ENCODE data around the gene APMAP.
"Not testable (repeated sequence)": the region's sequence is repeated elsewhere in the genome, so short reads cannot be mapped to it uniquely, and the experiment has no call there.

Gene APMAP

DNA sequence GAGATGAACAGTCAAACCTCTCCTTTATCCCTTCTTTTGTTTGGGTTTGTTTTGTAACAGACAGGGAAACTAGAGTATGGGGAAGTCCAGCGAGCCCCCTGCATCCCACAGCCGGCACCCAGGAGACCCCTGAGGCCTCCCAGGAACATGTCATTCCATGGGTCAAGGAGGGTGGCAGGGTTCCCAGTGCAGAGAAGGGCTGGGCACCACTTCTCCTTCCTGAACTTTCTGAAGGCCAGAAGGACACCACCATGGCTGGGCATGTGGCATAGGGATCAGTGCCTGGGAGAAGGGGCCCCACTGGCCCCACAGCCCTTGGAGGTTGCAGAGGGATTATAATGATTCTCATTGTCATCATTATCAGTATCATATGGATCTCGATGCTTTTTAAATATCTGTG lies 57.4 kb downstream of the APMAP start:
- DNase-seq (ENCODE audit: low read depth in 1 of 2, low spot score in 1 of 2), result no peak

DNA sequence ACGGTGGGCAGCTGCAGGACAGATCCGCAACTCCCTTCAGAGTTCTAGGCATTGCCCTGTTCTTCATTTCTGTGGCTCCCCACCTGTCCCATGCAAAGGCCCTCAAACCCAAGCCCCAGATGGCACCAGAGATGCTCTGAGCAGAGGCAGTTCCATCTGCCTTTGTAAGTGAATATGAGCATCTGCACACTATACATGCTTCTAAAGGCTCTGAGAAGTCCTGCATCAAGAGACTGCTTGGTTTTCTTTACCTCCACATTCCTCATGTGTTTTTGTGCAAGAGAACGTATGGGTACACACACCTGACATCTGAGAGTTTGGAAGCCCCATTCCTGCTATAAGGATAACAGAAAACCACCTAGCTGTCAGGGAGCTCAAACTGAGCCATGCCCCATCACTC lies 57.8 kb downstream of the APMAP start:
- no peak for DNase-seq (ENCODE audit: low read depth in 1 of 2, low spot score in 1 of 2)

DNA sequence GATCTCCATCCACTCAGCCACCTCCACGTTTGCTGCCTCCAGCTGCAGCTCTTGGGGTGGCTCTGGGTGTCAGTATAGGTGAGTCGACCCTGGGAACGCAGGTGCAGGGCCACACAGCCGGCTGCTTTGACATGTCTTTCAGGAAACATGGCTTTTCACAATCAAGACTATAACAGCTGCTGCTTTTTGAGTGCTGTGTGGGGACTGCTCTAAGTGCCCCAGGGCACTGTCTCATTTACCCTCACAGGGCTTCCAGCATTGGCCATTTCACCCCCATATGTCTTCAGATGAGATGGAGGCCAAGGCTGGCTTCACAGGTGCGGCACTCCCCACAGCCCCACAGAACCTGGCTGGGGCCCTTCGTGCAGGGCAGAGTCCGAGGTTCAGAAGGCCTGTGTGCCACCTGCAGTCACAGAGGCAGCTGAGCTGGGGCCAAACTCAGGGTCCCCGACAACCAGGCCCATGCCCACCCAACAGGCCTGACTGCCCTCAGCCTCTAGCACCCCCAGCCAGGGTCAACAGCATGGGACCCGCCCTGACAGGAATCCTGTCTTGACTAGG lies 58.4 kb downstream of the APMAP start:
- DNase-seq (ENCODE audit: low read depth in 1 of 2, low spot score in 1 of 2), result no peak

GRCh38 chr20:24933266-24933908 lies 59.2 kb downstream of the APMAP start:
- no peak for DNase-seq (ENCODE audit: low read depth in 1 of 2, low spot score in 1 of 2)

DNA sequence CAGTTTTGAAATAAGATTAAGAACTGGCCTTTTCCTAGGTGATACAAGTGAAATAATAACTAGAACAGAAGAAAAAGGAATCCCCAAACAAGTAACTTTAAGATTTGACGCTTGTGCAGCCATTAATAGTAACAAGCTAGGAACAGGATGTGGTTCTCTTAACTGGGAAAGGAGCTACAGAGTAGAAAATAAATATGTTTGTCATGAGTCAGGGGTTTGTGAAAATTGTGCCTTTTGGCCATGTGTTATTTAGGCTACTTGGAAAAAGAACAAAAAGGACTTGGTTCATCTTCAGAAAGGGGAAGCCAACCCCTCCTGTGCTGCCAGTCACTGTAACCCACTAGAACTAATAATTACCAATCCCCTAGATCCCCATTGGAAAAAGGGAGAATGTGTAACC lies 60.7 kb downstream of the APMAP start:
- DNase-seq (ENCODE audit: low read depth in 1 of 2, low spot score in 1 of 2), result not testable (repeated sequence)

DNA sequence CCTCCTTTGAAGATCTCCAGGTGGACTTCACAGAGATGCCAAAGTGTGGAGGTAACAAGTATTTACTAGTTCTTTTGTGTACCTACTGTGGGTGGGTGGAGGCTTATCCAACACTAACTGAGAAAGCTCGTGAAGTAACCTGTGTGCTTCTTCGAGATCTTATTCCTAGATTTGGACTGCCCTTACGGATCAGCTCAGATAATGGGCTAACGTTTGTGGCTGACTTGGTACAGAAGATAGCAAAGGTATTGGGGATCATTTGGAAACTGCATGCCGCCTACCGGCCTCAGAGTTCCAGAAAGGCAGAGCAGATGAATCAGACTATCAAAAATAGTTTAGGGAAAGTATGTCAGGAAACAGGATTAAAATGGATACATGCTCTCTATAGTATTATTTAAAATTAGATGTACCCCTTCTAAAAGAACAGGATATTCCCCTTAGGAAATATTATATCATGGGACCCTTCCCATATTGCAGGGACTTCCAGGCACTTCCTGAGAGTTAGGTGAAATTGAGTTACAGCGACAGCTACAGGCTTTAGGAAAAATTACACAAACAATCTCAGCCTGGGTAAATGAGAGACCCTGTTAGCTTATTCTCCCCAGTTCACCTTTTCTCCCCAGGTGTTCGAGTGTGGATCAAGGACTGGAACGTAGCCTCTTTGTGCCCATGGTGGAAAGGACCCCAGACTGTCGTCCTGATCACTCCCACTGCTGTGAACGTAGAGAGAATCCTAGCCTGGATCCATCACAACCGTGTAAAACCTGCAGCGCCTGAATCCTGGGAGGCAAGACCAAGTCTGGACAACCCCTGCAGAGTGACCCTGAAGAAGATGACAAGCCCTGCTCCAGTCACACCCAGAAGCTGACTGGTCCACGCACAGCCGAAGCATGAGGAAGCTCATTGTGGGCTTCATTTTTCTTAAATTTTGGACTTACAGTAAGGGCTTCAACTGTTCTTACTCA lies 61.5 kb downstream of the APMAP start:
- not testable (repeated sequence) for DNase-seq (ENCODE audit: low read depth in 1 of 2, low spot score in 1 of 2)

DNA sequence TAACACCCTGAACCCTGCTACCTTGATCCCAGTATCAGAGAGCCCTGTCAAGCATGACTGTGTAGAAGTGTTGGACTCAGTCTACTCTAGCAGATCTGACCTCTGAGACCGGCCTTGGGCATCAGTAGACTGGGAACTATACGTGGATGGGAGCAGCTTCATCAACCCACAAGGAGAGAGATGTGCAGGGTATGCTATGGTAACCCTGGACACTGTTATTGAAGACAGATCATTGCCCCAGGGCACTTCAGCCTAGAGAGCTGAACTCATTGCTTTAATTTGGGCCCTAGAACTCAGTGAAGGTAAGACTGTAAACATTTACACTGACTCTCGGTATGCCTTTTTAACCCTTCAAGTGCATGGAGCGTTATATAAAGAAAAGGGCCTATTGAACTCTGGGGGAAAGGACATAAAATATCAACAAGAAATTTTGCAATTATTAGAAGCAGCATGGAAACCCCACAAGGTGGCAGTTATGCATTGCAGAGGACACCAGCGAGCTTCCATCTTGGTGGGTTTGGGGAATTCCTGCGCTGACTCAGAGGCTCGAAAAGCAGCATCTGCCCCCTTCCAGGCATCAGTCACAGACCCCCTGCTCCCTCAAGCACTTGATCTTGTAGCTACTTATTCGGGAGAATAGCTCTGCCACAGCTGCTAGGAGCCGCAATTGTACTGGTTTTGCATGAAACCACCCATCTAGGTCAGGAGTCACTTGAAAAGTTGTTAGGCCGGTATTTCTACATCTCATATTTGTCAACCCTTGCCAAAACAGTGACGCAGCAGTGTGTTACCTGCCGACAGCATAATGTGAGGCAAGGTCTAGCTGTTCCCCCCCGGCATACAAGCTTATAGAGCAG lies 62.5 kb downstream of the APMAP start:
- not testable (repeated sequence) for DNase-seq (ENCODE audit: low read depth in 1 of 2, low spot score in 1 of 2)

GRCh38 chr20:24929259-24929658 lies 63.3 kb downstream of the APMAP start:
- not testable (repeated sequence) for DNase-seq (ENCODE audit: low read depth in 1 of 2, low spot score in 1 of 2)

DNA sequence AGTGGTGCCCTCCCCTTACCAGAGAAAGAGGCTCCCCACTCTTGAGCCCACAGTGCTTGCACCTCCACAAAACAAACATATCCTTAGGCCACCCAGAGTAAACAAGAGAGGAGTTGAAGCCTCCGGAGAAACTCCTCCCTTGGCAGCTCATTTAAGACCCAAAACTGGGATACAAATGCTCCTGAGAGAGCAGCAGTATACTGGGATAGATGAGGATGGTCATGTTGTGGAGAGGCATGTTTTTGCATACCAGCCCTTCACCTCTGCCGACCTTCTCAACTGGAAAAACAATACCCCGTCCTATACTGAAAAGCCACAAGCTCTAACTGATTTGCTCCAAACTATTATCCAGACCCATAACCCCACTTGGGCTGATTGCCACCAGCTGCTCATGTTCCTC lies 71.8 kb downstream of the APMAP start:
- DNase-seq (ENCODE audit: low read depth in 1 of 2, low spot score in 1 of 2), result not testable (repeated sequence)

DNA sequence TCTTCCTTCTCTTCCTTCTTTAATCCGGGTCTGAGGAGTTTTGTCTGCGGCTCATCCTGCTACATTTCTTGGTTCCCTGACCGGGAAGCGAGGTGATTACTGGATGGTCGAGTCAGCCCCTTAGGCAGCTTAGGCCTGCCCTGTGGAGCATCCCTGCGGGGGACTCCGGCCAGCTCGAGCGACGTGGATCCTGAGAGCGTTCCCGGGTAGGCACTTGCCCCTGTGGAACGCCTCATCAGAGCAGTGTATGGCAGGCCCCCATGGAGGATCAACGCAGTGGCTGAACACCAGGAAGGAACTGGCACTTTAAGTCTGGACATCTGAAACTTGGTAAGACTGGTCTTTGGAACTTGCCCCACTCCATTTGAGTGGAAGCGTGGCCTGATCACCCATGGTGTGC lies 72.9 kb downstream of the APMAP start:
- not testable (repeated sequence) for DNase-seq (ENCODE audit: low read depth in 1 of 2, low spot score in 1 of 2)

DNA sequence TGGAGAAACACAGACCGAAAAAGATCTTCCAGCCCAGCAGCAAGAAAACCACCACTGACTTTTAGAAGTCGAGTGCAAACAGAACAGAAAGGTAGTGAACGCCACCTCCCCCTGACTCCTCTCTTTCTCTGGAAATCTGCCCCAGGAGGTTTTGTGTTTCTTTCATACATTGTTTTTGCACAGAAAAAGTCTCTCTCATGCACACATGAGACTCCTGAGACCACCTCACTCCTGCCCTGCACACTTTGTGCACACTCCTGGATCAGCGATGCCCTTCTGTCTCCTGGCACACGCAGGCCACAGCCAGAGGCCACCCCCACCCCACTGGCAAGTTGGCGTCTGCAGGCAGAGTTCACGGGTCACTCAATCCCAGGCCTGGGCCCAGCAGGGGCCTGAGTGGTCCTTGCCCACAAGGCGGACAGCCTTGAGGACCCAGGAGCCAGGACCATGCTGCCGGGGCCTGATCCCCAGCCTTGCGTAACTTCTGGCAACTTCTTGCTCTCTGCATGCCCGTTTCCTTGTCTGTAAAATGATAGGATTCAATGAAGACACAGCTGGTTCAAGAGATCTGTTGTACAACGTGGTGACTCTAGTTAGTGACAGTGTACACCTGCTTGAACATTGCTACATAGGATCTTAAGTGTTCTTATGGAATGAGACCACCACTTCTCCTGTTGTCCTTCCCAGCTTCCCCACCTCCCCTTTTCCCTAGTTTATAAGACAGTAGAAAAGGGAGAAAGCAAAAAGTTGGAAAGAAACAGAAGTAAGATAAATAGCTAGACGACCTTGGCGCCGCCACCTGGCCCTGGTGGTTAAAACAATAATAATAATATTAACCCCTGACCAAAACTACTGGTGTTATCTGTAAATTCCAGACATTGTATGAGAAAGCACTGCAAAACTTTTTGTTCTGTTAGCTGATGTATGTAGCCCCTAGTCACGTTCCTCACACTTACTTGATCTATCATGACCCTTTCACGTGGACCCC lies 73.7 kb downstream of the APMAP start:
- DNase-seq (ENCODE audit: low read depth in 1 of 2, low spot score in 1 of 2), result no peak

- DNase-seq (ENCODE audit: low read depth in 1 of 2, low spot score in 1 of 2), result peak in 1 of 2 donors; percentile 8
Measured at GRCh38 chr20:24917797-24918578, 74.6 kb downstream of the APMAP start.

DNA sequence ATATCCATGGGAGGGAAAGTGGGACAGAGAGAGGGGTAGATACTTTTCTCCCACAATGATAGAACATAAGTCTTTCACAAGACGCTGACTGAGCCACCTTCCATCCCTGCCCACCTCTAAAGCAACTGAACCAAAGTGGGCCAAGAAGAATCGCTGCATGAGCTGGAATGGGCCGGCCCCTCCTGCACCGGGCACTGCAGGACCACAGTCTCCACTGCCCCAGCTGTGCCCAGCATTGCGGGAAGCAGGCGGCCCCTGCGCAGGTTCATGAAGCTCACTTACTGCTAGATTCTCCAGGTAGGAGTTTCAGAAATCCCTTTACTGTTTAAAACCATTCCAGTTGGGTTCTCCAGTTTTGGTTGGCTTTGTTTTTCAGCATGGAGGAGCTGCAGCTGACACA lies 75.5 kb downstream of the APMAP start:
- DNase-seq (ENCODE audit: low read depth in 1 of 2, low spot score in 1 of 2), result no peak

DNA sequence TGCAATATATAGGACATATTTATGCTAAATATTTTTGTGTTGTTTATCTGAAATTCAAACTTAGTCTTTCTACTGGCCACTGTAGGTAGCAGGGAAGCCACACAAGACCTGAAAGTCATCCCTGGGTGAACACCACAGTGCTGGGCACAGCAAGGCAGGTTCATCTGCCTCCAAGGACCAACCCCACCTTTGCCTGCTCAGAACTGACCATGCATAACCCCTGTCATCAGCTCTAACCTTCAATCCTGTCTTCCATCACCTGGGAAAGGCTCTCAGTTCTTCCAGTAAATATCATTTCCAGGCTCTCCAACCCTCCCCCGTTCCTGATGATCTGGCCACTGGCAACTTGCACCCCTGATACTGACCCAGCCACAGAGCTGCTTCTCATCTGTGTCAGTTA lies 76.1 kb downstream of the APMAP start:
- no peak for DNase-seq (ENCODE audit: low read depth in 1 of 2, low spot score in 1 of 2)

GRCh38 chr20:24915892-24916291 lies 76.7 kb downstream of the APMAP start:
- DNase-seq (ENCODE audit: low read depth in 1 of 2, low spot score in 1 of 2), result no peak

DNA sequence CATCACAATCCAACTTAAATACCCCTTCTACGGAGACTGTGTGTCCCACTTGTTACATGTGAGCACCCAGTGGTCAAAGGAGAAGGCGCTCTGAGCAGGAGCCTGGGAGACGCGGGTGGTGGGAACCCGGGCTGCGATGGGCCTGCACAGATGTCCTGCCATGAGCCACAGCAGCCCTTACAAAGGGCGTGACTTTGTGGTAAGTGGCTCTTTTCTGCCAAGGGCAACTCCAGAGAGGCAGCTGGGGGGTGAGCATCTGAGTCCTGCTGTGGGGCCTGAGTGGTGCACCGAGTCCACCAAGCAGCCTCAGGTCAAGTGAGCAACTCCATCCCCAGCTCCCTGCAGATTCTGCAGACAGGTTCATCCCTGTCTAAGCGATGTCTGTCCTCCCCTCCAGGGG lies 77.1 kb downstream of the APMAP start:
- no peak for DNase-seq (ENCODE audit: low read depth in 1 of 2, low spot score in 1 of 2)

DNA sequence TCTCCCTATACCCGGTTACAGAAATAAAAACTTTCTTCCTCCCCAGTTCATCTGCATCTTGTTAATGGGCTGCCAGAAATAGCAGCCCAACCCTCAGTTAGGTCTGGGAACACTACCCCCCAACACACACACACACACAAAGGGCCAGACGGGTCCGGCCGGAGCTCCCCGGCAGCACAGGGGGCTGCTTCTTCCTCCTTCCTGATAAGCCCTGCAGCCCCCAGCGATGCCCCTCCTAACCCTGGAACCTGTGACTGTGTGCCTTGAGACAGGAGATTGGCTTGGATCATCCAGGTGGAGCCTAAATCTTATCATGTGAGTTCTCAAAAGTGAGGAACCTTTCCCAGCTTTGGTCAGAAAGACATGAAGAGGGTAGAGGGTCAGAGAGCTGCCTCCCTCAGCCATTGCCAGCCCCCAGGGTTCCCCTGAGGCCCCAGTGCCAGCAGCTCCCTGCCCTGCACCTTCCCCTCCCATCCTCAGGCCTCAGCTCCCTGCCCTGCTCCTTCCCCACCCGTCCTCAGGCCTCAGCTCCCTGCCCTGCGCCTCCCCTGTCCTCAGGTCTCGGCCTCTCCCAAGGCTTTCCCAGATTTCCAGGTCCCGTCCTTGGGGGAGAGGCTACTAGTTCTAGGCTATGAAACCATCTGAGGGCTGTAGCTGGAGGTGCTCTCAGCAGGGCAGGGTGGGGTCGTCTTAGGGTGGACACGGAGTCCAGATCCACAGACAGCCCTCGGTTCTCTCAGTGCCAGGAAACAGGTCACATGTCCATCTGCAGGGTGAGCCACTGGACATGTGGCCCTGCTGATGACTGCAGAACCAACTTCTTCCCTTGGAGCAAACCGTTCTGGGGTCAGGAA lies 77.9 kb downstream of the APMAP start:
- no peak for DNase-seq (ENCODE audit: low read depth in 1 of 2, low spot score in 1 of 2)

GRCh38 chr20:24913076-24913628 lies 79.4 kb downstream of the APMAP start:
- DNase-seq (ENCODE audit: low read depth in 1 of 2, low spot score in 1 of 2), result no peak

Data from activated T-helper 1 cell treated with anti-CD3 and anti-CD28 coated beads, Interleukin-2, amount 50 U/mL, for 16 hours (primary cell).